Coronary artery (tissue), 2 donors: Measurements from ENCODE around the gene ARPP21.

ENCODE experiments used
- DNase-seq: peaks from one replicate; pipeline ENCODE4 v3.0.0-alpha.2; 2017; ENCODE audit warnings: low spot score
- H3K27ac ChIP-seq, 2 donors: fragments of 200-600 bp; sonication (generic); one replicate each; pipeline ENCODE4 v1.5.1; 2016 to 2019
- H3K4me3 ChIP-seq: fragments of 200-600 bp; sonication (generic); 2 replicates; pipeline ENCODE4 v1.5.1; 2016; ENCODE audit warnings: mild to moderate bottlenecking, moderate library complexity
- CTCF ChIP-seq: fragments of 200-600 bp; sonication (generic); IDR thresholded peaks from one replicate; pipeline ENCODE4 v1.5.1; 2019; ENCODE audit warnings: antibody characterized with exemption

ARPP21 gene

GRCh38 chr3:35680866-35681650 lies 41.7 kb downstream of the ARPP21 start:
- DNase-seq: no peak
- no peak for TF ChIP-seq CTCF
- Histone ChIP-seq H3K4me3 (no peak overlapping the region), H3K27ac (no peak overlapping the region)

GRCh38 chr3:35685153-35685552 lies 45.8 kb downstream of the ARPP21 start:
- no peak overlapping the region for H3K4me3 ChIP-seq
- no peak for TF ChIP-seq CTCF

GRCh38 chr3:35688826-35689225 lies 49.5 kb downstream of the ARPP21 start:
- Histone ChIP-seq H3K27ac (no peak overlapping the region), H3K4me3 (no peak overlapping the region)
- DNase-seq: no peak
- no peak for TF ChIP-seq CTCF

More at GRCh38 chr3:35685153-35685552, 45.8 kb downstream of the ARPP21 start:
- DNase-seq: no peak
- H3K27ac ChIP-seq: no peak overlapping the region

- no peak overlapping the region for H3K27ac ChIP-seq
- DNase-seq: no peak
- TF ChIP-seq CTCF: no peak
- H3K4me3 ChIP-seq: no peak overlapping the region
Observed at GRCh38 chr3:35690271-35690670, 50.9 kb downstream of the ARPP21 start.

GRCh38 chr3:35705904-35706303 lies 66.6 kb downstream of the ARPP21 start:
- no peak for DNase-seq
- Histone ChIP-seq H3K27ac (no peak overlapping the region), H3K4me3 (no peak overlapping the region)
- no peak for TF ChIP-seq CTCF

GRCh38 chr3:35707904-35708303 lies 68.6 kb downstream of the ARPP21 start:
- DNase-seq: no peak
- H3K27ac ChIP-seq: no peak overlapping the region
- H3K4me3 ChIP-seq: no peak overlapping the region
- TF ChIP-seq CTCF: no peak
